BE2C (cell line): Measurements from ENCODE around the gene PACRG.

Experiments used
- DNase-seq: peaks from one replicate; pipeline ENCODE4 v3.0.0-alpha.2; 2020
- H3K27me3 ChIP-seq: fragments of 250-450 bp; sonication (Bioruptor Pico); 2 replicates; pipeline ENCODE4 v1.5.1; 2020; ENCODE audit warnings: mild to moderate bottlenecking
- H3K36me3 ChIP-seq: fragments of 250-450 bp; sonication (Bioruptor Pico); 2 replicates; pipeline ENCODE4 v1.5.1; 2020; ENCODE audit warnings: mild to moderate bottlenecking
- H3K4me1 ChIP-seq: fragments of 250-450 bp; sonication (Bioruptor Pico); 2 replicates; pipeline ENCODE4 v1.5.1; 2020
- H3K4me3 ChIP-seq: 2 replicates; pipeline ENCODE4 v1.5.1; 2011; ENCODE audit warnings: low read depth, low read length
- H3K9me3 ChIP-seq: fragments of 250-450 bp; sonication (Bioruptor Pico); 2 replicates; pipeline ENCODE4 v1.5.1; 2020
- CTCF ChIP-seq: IDR thresholded peaks from 2 replicates; pipeline ENCODE4 v1.5.1; 2012; ENCODE audit warnings: mild to moderate bottlenecking, low read depth, low read length

The PACRG gene

GRCh38 chr6:163182696-163183095 lies 454.9 kb downstream of the PACRG start:
- H3K4me1 ChIP-seq: no peaks in the 10 kb centered on the region; the same call in 1 of the 2 replicates

DNA sequence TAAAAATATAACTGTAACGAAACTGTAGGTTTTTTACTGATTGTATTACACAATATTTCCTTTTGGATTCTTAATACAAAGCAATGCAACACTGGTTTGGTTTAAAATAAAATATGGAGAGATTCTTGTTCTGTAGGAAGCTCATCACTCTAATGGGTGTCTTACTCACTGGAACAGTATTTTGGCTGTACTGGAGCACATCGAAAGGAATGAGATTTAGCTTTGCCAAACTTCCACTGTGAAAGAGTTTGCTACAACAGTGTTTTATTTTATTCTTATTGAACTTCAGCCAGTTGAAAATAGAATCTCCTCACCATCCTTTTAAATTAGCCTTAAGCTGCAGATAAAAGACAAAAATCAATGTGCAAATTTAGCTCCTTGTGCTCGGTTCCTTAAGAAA lies 456.0 kb downstream of the PACRG start:
- TF ChIP-seq CTCF: no peak
- Histone ChIP-seq H3K4me3 (no peak overlapping the region), H3K4me1 (no peaks in the 10 kb centered on the region; the same call in 1 of the 2 replicates), H3K9me3 (no peaks in the 10 kb centered on the region), H3K27me3 (no peaks in the 10 kb centered on the region), H3K36me3 (no peaks in the 10 kb centered on the region)
- no peak for DNase-seq

More at GRCh38 chr6:163182696-163183095, 454.9 kb downstream of the PACRG start:
- H3K9me3 ChIP-seq: no peaks in the 10 kb centered on the region
- no peak for DNase-seq
- H3K36me3 ChIP-seq: no peaks in the 10 kb centered on the region
- no peak for TF ChIP-seq CTCF
- no peaks in the 10 kb centered on the region for H3K27me3 ChIP-seq
- H3K4me3 ChIP-seq: no peak overlapping the region

- H3K36me3 ChIP-seq: no peaks in the 10 kb centered on the region
- no peak for TF ChIP-seq CTCF
- DNase-seq: no peak
- H3K9me3 ChIP-seq: no peaks in the 10 kb centered on the region
- no peak overlapping the region for H3K4me3 ChIP-seq
- H3K27me3 ChIP-seq: no peaks in the 10 kb centered on the region
- H3K4me1 ChIP-seq: no peaks in the 10 kb centered on the region
Observed at GRCh38 chr6:163185744-163186143, 458.0 kb downstream of the PACRG start.

- Histone ChIP-seq H3K27me3 (no peaks in the 10 kb centered on the region), H3K9me3 (no peaks in the 10 kb centered on the region; the same call in 1 of the 2 replicates), H3K4me1 (no peaks in the 10 kb centered on the region), H3K36me3 (no peaks in the 10 kb centered on the region), H3K4me3 (no peak overlapping the region)
- no peak for TF ChIP-seq CTCF
- no peak for DNase-seq
Observed at GRCh38 chr6:163186527-163186926, 458.8 kb downstream of the PACRG start.

- H3K36me3 ChIP-seq: no peaks in the 10 kb centered on the region
- H3K4me3 ChIP-seq: no peak overlapping the region
- no peak for TF ChIP-seq CTCF
- H3K4me1 ChIP-seq: no peaks in the 10 kb centered on the region
- no peaks in the 10 kb centered on the region for H3K27me3 ChIP-seq
- H3K9me3 ChIP-seq: no peaks in the 10 kb centered on the region; the same call in 1 of the 2 replicates
- no peak for DNase-seq
Observed at GRCh38 chr6:163187201-163187600, 459.4 kb downstream of the PACRG start.

GRCh38 chr6:163187606-163188005 lies 459.8 kb downstream of the PACRG start:
- TF ChIP-seq CTCF: no peak
- H3K36me3 ChIP-seq: no peaks in the 10 kb centered on the region
- H3K4me1 ChIP-seq: no peaks in the 10 kb centered on the region
- H3K27me3 ChIP-seq: no peaks in the 10 kb centered on the region
- DNase-seq: no peak
- H3K9me3 ChIP-seq: no peaks in the 10 kb centered on the region; the same call in 1 of the 2 replicates
- H3K4me3 ChIP-seq: no peak overlapping the region
